ENCODE measurements around the gene SMKR1. TPM values are rescaled to one million over a fixed set of nuclear protein-coding genes. Genes with fewer than 3 reads are reported as not detected.

Gene SMKR1
- 0.20 TPM in 1 of 2 replicates, not detected in the other for total RNA-seq

DNA sequence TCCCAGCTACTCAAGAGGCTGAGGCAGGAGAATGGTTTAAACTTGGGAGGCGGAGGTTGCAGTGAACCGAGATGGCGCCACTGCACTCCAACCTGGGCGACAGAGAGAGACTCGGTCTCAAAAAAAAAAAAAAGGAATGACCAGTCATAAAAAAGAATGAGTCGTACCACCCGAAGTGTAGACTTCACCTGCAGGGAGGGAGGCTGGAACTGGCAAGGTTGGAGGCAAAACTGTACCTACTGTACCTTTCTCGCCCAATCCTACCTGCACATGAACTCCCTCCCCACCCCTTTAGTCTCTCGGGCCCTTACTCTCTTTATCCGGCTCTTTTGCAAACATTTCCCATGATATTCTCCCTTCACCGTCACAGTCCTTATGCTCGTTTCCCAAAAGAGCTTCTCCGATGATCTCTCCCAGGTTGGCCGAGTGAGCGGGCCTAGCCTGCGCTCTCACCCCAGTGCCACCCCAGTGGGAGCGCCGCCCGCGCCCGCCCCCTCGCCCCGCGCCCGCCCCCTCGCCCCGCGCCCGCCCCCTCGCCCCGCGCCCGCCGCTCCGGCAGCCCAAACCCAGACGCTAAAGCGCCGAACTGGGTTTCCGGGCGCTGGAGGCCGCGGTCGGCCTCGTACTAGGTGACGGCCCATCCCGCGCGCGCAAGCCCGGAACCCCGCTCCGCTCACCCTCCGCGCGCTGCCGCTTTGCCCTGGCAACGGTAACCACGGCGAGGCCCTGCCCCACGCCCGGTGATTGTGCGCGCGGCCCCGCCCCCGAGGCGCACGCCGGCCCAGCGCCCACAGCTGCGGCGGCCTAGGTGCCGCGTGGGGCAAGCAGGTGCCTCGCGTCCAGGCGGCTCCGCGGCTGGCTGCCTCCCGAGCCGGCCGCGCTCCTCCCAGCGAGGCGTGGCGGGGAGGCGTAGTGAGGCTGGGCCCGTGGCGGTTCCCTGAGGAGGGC, at the start of gene SMKR1:
Gene SMKR1 (plus strand): TSS at position 772 of the 948 bp plus-strand sequence. CDS start 294 bp downstream, outside the sequence.

Other genes starting within 250 kb of the SMKR1 start
- gene STRIP2, start 68.1 kb upstream of the SMKR1 start, total RNA-seq: 2.2 and 20.9 TPM in 2 replicates
- gene NRF1, start 109.2 kb downstream of the SMKR1 start, total RNA-seq: 14.6 and 18.6 TPM in 2 replicates